Cardiac muscle cell (in vitro differentiated cells and primary cell): ENCODE measurements around the gene CCDC6. TPM values are rescaled to one million over a fixed set of nuclear protein-coding genes. Genes with fewer than 3 reads are reported as not detected.

Experiments used
- DNase-seq, 2 donors: peaks; one replicate each; pipeline versions ENCODE4 v3.0.0 to v3.0.0-alpha.2; 2010 to 2017; ENCODE audit warnings: low read depth in 1 of 2, low spot score in 1 of 2
- H3K27ac ChIP-seq: fragments of 200-600 bp; sonication (generic); 2 replicates; pipeline ENCODE4 v1.5.1; 2016
- H3K27me3 ChIP-seq: fragments of 200-600 bp; sonication (generic); 2 replicates; pipeline ENCODE4 v1.6.0; 2016; ENCODE audit warnings: control low read depth
- H3K36me3 ChIP-seq: fragments of 200-600 bp; sonication (generic); 2 replicates; pipeline ENCODE4 v1.5.1; 2016; ENCODE audit warnings: control low read depth
- H3K4me1 ChIP-seq: fragments of 200-600 bp; sonication (generic); 2 replicates; pipeline ENCODE4 v1.8.1; 2017; ENCODE audit warnings: low read depth, mild to moderate bottlenecking, mixed run types
- H3K4me3 ChIP-seq: fragments of 200-600 bp; sonication (generic); 2 replicates; pipeline ENCODE4 v1.5.1; 2016; ENCODE audit warnings: mild to moderate bottlenecking
- H3K9me3 ChIP-seq: fragments of 200-600 bp; sonication (generic); 2 replicates; pipeline ENCODE4 v1.5.1; 2017; ENCODE audit warnings: low read depth, mild to moderate bottlenecking, control low read depth
- CTCF ChIP-seq: IDR thresholded peaks from 2 replicates; pipeline ENCODE4 v1.5.1; 2012; ENCODE audit warnings: low read depth, mild to moderate bottlenecking, low read length
- polyA plus RNA-seq: library from polyadenylated mRNA; unstranded; fragments of >200 nt; fragmentation: Nextera tagmentation; extraction: Ambion mirVana; gene quantifications from 2 replicates; pipeline ENCODE4 v1.2.1, GENCODE V29; 2016
- total RNA-seq: library from RNA; depleted of rRNA; stranded (reverse); fragments of >200 nt; gene quantifications from 2 replicates; pipeline ENCODE4 v1.2.3, GENCODE V29; 2016

The CCDC6 gene
- total and polyA plus RNA-seq, 2 experiments from 2014 or later = 11.0 to 22.2 TPM

- Histone ChIP-seq H3K9me3 (no peaks in the 10 kb centered on the region), H3K36me3 (peaks cover 52% of the 10 kb centered on the region), H3K27me3 (no peaks in the 10 kb centered on the region), H3K4me3 (no peak overlapping the region), H3K27ac (no peak overlapping the region), H3K4me1 (no peaks in the 10 kb centered on the region)
- TF ChIP-seq CTCF = no peak
- DNase-seq = no peak
Observed at GRCh38 chr10:59807629-59808620, 98.4 kb downstream of the CCDC6 start.

DNA sequence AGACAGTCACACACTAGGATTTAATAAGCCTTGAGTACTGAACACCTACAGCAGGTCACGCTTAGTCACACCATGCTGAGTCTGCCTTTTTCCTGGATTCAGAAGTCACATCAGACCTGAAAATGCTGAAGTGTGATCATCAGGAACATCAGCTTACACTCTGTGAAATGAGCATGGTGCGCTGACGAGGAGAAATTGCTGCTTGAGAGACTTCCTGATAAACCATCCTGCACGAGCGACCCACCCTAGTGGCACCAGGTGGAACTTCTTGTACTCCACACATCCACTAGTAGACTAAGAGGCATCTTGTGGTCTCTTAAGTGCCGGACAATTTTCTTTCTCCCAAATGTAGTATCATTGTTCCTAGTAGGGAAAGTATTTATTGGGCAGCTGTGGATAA is 101.3 kb downstream of the CCDC6 start:
- Histone ChIP-seq H3K9me3 (no peaks in the 10 kb centered on the region), H3K27me3 (no peaks in the 10 kb centered on the region), H3K4me3 (no peak overlapping the region), H3K27ac (no peak overlapping the region), H3K4me1 (no peaks in the 10 kb centered on the region), H3K36me3 (peaks cover 36% of the 10 kb centered on the region)
- DNase-seq = peak; percentile 20 to 21
- peak; percentile 51 for TF ChIP-seq CTCF

- Histone ChIP-seq H3K9me3 (no peaks in the 10 kb centered on the region), H3K27ac (no peak overlapping the region), H3K4me1 (no peaks in the 10 kb centered on the region), H3K36me3 (peaks cover 36% of the 10 kb centered on the region), H3K27me3 (no peaks in the 10 kb centered on the region), H3K4me3 (no peak overlapping the region)
- DNase-seq = no peak
- TF ChIP-seq CTCF = no peak
Observed at GRCh38 chr10:59804220-59804619, 102.1 kb downstream of the CCDC6 start.

DNA sequence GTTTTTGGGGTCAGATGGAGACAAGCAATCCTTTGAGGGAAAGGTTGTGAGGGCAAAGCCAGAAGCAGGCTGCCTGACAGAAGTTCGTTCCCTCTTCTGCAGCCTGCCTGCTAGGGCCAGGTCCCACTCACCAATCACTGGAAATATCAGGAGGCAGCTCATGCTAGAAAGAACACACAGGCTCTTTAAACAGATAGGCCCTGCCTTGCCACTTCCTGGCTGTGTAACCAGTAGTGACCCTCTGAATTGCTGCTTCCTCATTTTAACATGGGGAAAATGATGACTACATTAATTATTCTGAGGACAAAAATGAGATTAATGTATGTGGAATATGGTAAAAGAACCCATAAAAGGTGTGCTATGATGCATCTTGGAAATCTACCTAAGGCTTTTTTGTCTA is 102.6 kb downstream of the CCDC6 start:
- no peak overlapping the region for H3K4me3 ChIP-seq
- H3K4me1 ChIP-seq = no peaks in the 10 kb centered on the region
- peaks cover 36% of the 10 kb centered on the region for H3K36me3 ChIP-seq
- H3K27me3 ChIP-seq = no peaks in the 10 kb centered on the region
- no peaks in the 10 kb centered on the region for H3K9me3 ChIP-seq
- no peak for TF ChIP-seq CTCF
- DNase-seq = no peak
- no peak overlapping the region for H3K27ac ChIP-seq

GRCh38 chr10:59801171-59801570 is 105.2 kb downstream of the CCDC6 start:
- Histone ChIP-seq H3K27ac (no peak overlapping the region), H3K9me3 (no peaks in the 10 kb centered on the region), H3K36me3 (peaks cover 26% of the 10 kb centered on the region), H3K4me3 (no peak overlapping the region), H3K4me1 (no peaks in the 10 kb centered on the region), H3K27me3 (no peaks in the 10 kb centered on the region)
- TF ChIP-seq CTCF = no peak
- DNase-seq = no peak
